Measurements from ENCODE around the gene MINK1. TPM values are rescaled to one million over a fixed set of nuclear protein-coding genes. Genes with fewer than 3 reads are reported as not detected.
"Not testable (repeated sequence)": the region's sequence is repeated elsewhere in the genome, so short reads cannot be mapped to it uniquely, and the experiment has no call there.

MINK1 gene
- polyA plus RNA-seq, 3 donors = 59.4 to 70.7 (median 66.3) TPM

GRCh38 chr17:4839221-4839620 is 6.1 kb downstream of the MINK1 start:
- DNase-seq (ENCODE audit: extremely low read depth in 1 of 11, low read depth in 9 of 11, low spot score in 4 of 11) = no peak

DNA sequence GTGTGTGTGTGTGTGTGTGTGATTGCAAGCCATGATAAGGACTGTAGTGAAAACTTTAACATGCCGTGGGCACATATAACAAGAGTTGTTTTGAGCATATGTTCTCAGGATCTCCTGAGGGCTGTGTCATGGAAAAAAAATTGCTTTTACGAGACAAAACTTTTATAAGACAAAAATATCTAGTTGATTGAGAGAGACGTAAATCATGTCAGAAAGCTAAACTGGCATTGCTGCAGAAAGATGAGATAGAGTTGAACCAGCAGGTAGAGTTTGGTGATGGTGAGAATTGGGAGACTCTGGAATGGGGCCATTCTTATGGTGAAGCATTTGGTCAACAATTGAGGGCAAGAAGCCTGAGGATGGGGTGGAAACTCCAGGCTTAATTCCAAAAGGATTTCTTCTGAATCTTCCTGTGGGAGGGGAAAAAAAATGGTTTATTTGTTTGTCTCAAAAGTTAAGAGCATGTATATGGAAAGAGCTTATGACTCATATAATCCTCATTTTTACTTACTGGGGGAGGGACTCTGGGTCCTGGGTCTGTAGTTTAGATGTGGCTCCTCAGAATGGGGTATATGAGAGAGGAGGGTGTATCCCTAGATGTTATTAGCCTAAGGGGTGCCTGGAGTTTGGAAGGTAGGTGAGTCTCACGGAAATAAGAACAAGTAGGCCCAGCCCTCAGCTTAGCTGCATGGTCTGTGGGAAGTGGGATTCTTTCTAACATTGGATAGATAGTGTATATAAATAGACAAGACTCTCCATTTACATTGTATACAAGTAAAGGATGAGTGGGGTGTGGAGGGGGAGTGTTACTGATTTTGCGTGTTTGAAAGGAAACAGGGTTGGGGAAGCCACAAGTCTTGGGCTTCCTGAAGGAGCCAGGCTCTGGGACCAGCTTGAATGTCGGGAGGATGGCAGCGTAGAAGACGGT is 7.1 kb downstream of the MINK1 start:
- DNase-seq (ENCODE audit: extremely low read depth in 1 of 11, low read depth in 9 of 11, low spot score in 4 of 11) = no peak

GRCh38 chr17:4840893-4841242 is 7.7 kb downstream of the MINK1 start:
- DNase-seq (ENCODE audit: extremely low read depth in 1 of 11, low read depth in 9 of 11, low spot score in 4 of 11) = no peak

- DNase-seq (ENCODE audit: extremely low read depth in 1 of 11, low read depth in 9 of 11, low spot score in 4 of 11) = no peak
These were observed 9.2 kb downstream of the MINK1 start for GRCh38 chr17:4842376-4842775.

DNA sequence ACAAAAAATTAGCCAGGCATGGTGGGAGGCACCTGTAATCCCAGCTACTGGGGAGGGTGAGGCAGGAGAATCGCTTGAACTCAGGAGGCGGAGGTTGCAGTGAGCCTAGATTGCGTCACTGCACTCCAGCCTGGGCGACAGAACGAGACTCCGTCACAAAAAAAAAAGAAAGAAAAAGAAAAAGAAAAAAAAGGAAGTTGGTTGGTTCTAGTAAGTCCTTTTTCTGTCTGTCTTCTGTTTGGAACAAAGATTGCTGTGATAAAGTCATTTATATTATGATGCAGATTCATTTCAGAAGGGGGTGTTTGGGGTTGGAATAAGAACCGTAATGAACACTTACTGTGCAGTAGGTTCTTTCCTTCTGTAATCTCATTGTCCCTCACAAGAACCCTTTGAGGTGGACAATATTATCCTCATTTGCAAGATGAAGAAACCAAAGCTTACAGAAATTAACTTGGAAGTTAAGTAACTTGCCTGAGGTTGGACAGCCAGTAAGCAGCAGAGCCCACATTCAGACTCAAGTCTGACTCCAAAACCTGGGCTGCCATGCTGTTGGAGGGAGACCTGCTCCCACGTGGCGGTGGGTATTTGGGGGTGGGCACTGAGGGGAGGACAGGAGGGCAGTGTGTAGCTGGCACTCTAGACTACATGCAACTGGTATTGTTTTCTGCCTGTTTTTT is 10.3 kb downstream of the MINK1 start:
- DNase-seq (ENCODE audit: extremely low read depth in 1 of 11, low read depth in 9 of 11, low spot score in 4 of 11) = no peak

DNA sequence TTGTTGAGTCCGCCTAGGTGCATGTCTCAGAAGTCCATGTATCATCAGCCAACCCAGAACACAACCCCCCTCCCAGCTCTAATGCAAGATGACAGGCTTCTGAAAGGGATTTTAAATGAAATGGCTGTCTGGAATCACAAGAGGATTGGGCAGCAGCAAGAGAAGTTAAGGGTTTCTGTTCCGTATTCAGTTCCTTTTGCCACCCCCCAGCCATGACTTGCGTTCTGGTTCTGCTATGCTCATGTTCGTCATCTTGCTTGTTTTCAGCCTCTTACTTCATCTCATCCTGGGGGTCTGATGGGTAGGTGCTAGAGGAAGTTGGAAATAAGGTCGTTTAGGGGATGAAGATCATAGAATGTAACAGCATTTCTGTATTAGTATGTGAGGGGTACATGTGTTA is 12.0 kb downstream of the MINK1 start:
- no peak for DNase-seq (ENCODE audit: extremely low read depth in 1 of 11, low read depth in 9 of 11, low spot score in 4 of 11)

- DNase-seq (ENCODE audit: extremely low read depth in 1 of 11, low read depth in 9 of 11, low spot score in 4 of 11) = no peak
These were observed 13.7 kb downstream of the MINK1 start for GRCh38 chr17:4846635-4847390.

GRCh38 chr17:4849011-4849536 is 15.9 kb downstream of the MINK1 start:
- no peak for DNase-seq (ENCODE audit: extremely low read depth in 1 of 11, low read depth in 9 of 11, low spot score in 4 of 11)

DNA sequence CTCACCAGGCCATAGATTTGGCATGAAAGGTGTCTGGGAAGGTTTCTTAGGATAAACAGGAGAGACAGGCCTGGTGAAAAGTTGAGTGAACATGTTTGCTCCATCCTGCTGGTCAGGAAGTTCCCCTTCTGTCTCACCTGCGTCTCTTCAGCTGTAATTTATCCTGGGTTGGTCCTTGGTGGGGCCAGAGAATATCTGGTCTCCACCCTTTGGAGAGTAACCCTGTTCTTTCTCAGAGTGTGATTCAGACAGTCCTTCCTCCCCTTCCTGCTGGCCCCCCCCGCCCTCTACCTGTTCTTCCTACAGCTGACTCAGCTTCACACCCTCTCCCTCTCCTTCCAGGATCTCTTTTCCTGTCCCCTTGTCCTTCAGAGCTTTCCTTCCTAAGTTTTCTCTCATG is 17.1 kb downstream of the MINK1 start:
- DNase-seq (ENCODE audit: extremely low read depth in 1 of 11, low read depth in 9 of 11, low spot score in 4 of 11) = no peak

- no peak for DNase-seq (ENCODE audit: extremely low read depth in 1 of 11, low read depth in 9 of 11, low spot score in 4 of 11)
These were observed 17.9 kb downstream of the MINK1 start for GRCh38 chr17:4851084-4851483.

- no peak for DNase-seq (ENCODE audit: extremely low read depth in 1 of 11, low read depth in 9 of 11, low spot score in 4 of 11)
These were observed 19.5 kb downstream of the MINK1 start for GRCh38 chr17:4852567-4853207.

GRCh38 chr17:4853208-4853671 is 20.1 kb downstream of the MINK1 start:
- DNase-seq (ENCODE audit: extremely low read depth in 1 of 11, low read depth in 9 of 11, low spot score in 4 of 11) = no peak

DNA sequence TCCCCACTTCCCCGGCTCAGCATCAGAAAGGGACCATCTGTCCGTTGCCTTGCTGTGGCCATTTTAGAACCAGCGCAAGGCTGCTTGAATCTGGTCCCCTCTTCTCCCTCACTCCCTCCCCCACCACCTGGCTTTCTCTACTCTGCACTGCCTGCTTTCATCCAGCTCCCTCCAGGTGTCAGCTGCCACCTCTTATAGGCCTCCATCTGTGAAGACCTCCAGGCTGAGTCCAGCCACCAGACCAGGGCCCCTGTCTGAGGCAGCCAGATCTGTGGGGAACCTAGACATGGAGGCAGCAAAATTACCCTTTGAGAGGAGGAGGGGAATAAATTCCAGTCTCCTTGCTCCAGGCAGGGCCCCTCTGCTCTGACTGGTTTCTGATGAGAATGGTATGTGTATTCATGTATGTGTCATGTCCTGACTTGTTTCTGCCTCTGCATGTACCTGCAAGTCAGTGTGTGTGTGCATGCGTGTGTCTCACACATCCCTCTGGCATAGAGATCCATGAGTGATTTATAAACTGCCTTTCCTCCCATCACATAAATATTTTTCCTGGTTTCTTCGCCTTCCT is 21.1 kb downstream of the MINK1 start:
- DNase-seq (ENCODE audit: extremely low read depth in 1 of 11, low read depth in 9 of 11, low spot score in 4 of 11) = no peak

DNA sequence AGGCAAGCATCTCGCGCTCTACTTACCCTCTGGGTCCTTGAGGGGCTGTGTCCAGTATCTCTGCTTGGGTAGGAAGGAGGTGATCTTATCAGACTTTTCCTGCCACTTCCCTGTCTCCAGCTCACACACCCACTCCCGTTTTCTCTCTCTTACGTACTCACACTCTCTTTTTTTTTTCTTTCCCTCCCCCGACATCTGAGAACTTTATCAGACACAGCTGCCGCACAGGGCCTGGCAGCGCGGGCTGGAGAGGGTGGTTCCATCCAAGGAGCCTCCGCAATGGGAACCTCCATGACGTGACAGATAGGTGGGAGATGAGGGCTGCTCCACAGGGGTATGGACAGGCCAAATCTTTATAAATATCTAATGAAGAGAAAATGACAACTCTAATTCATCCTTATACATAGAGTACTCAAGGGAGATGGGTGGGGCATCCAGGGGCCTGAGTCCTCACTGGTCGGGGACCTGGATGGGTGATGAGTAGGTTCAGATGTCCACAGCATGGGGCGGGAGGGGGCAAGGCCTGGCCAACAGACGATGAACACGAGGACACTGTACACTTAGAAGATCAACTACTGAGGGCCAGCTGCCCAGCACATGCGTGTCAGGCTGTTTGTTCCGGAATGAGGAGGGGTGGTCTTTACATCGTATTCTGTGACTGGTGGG is 23.3 kb downstream of the MINK1 start:
- no peak for DNase-seq (ENCODE audit: extremely low read depth in 1 of 11, low read depth in 9 of 11, low spot score in 4 of 11)

GRCh38 chr17:4856937-4857314 is 23.8 kb downstream of the MINK1 start:
- DNase-seq (ENCODE audit: extremely low read depth in 1 of 11, low read depth in 9 of 11, low spot score in 4 of 11) = no peak

- DNase-seq (ENCODE audit: extremely low read depth in 1 of 11, low read depth in 9 of 11, low spot score in 4 of 11) = not testable (repeated sequence)
These were observed 24.2 kb downstream of the MINK1 start for GRCh38 chr17:4857347-4857746.

DNA sequence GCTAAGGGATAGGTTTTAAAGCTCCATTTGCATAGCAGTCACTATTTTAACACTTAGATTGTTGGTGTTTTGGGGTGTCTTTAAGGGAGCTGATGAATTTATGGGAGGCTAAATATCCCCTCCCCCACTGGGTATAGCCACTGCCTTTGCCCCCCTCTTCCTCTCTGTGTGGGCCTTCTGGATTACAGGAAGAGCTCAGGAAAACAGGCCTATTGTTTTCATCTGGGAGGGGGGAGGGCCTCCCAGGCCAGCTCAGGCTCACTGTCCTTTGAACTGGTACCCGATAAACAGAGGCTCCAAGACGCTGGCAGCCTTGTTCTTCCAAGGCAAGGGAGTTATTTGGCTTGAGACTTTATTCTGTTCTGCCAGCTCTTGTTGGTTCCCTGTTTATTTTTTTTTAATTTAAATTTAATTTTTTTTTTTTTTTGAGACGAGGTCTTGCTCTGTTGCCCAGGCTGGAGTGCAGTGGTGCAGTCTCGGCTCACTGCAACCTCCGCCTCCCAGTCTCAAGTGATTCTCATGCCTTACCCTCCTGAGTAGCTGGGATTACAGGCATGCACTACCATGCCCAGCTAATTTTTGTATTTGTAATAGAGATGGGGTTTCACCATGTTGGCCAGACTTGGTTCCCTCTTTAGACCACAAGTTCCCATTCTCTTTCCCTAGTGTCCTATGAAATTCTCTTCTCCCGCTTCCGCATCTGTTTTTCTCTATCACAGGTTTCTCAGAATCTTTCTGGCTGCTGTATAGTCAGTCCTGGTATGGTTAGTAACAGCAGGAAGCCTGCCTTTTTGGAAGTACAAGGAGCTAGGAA is 25.1 kb downstream of the MINK1 start:
- no peak for DNase-seq (ENCODE audit: extremely low read depth in 1 of 11, low read depth in 9 of 11, low spot score in 4 of 11)

Measured in renal cortex interstitium (tissue), 11 donors.